Stimulated activated naive CD8-positive, alpha-beta T cell treated with anti-CD3 and anti-CD28 coated beads, Interleukin-15, Interleukin-2, amounts not matched to agents 100 ng/mL and 50 ng/mL, for 24 hours (primary cell): Measurements from ENCODE around the gene SH3BP2.

ENCODE experiments used
- H3K27ac Mint-ChIP-seq: one replicate; pipeline ENCODE4 v1.8.0; 2021; ENCODE audit warnings: mild to moderate bottlenecking, mixed read lengths
- H3K27me3 Mint-ChIP-seq: one replicate; pipeline ENCODE4 v1.8.0; 2021; ENCODE audit warnings: mixed read lengths
- H3K36me3 Mint-ChIP-seq: one replicate; pipeline ENCODE4 v1.8.0; 2021; ENCODE audit warnings: low read depth, mixed read lengths
- H3K4me1 Mint-ChIP-seq: one replicate; pipeline ENCODE4 v1.8.0; 2021; ENCODE audit warnings: low read depth, mixed read lengths
- H3K4me3 Mint-ChIP-seq: one replicate; pipeline ENCODE4 v1.8.0; 2021; ENCODE audit warnings: mild to moderate bottlenecking, mixed read lengths
- H3K9me3 Mint-ChIP-seq: one replicate; pipeline ENCODE4 v1.8.0; 2021; ENCODE audit warnings: mixed read lengths

Gene SH3BP2

DNA sequence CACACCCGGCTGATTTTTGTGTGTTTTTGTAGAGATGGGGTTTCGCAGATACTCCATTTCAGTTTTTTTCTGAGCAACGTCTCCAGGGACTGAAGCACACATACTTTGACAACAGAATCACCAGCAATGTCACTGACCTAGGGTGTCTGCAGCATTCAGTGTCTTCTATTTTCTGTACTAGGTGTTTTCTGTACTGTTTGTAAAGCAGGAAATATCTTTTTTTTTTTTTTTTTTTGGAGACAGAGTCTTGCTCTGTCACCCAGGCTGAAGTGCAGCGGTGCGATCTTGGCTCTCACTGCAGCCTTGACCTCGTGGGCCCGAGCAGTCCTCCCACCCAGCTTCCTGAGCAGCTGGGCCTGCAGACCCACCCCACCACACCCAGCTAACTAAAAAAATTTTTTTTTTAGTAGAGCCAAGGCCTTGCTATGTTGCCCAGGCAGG is 59.6 kb downstream of the SH3BP2 start:
- Mint-ChIP-seq H3K27ac (peak overlapping the region; percentile 65), H3K4me3 (peak overlapping the region; percentile 62), H3K9me3 (no peaks in the 10 kb centered on the region), H3K4me1 (peaks cover 85% of the 10 kb centered on the region), H3K27me3 (no peaks in the 10 kb centered on the region), H3K36me3 (peaks cover 10% of the 10 kb centered on the region)

DNA sequence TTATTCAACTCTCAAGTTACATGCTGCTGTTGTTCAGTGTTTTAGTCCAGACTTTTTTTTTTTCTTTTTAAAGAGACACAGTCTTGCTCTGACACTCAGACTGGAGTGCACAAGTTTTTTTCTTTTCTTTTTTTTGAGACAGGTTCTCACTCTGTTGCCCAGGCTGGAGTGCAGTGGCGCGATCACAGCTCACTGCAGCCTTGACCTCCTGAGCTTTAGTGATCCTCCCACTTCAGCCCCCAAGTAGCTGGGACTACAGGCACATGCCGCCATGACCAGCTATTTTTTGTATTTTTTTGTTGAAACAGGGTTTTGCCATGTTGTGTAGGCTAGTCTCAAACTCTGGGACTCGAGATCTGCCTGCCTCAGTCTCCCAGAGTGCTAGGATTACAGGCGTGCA is 62.7 kb downstream of the SH3BP2 start:
- Mint-ChIP-seq H3K4me1 (peaks cover 89% of the 10 kb centered on the region), H3K36me3 (peaks cover 9% of the 10 kb centered on the region), H3K4me3 (no peak overlapping the region), H3K27ac (no peak overlapping the region), H3K9me3 (no peaks in the 10 kb centered on the region), H3K27me3 (no peaks in the 10 kb centered on the region)

DNA sequence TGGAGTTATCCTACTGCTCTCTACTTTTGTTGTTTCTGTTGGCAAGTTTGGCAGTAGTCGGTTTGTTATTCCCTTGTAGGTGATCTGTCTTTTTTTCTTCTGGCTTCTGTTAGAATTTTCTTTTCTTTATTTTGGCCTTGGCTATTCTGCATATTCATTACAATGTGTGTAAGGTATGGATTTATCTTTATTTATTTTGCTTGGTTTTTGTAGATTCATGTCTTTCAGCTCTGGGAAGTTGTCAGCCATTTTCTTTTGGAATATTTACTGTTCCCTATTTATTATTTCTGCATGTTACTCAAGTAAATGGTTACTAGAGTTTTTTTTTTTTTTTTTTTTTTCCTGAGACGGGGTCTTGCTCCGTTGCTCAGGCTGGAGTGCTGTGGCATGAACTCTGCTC is 63.4 kb downstream of the SH3BP2 start:
- no peak overlapping the region for H3K4me3 Mint-ChIP-seq
- H3K27ac Mint-ChIP-seq: peak overlapping the region; percentile 74
- H3K36me3 Mint-ChIP-seq: peaks cover 12% of the 10 kb centered on the region
- no peaks in the 10 kb centered on the region for H3K9me3 Mint-ChIP-seq
- H3K27me3 Mint-ChIP-seq: no peaks in the 10 kb centered on the region
- peaks cover 89% of the 10 kb centered on the region for H3K4me1 Mint-ChIP-seq

DNA sequence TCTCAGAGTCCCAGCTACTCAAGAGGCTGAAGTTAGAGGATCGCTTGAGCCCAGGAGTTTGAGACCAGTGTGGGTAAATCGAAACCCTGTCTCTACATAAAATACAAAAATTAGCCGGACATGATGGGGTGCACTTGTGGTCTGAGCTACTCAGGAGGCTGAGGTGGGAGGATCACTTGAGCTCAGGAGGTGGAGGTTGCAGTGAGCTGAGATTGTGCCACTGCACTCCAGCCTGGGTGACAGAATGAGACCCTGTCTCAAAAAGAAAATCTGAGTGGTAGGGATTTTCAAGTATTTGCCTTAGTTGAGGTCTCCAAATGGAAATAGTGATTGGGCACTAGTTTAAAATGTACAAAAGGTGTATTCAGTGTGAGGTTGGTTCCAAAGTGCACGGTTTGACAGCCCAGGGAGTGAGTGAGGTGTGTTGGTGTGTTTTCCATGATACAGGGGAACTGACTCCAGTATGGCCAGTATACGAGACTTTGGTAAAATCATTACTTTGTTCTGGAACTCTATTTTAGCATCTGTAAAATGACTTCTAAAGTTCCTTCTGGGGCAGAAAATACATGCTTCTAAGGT is 64.6 kb downstream of the SH3BP2 start:
- Mint-ChIP-seq H3K27ac (no peak overlapping the region), H3K4me3 (no peak overlapping the region), H3K27me3 (no peaks in the 10 kb centered on the region), H3K36me3 (peaks cover 12% of the 10 kb centered on the region), H3K9me3 (no peaks in the 10 kb centered on the region), H3K4me1 (peaks cover 89% of the 10 kb centered on the region)

DNA sequence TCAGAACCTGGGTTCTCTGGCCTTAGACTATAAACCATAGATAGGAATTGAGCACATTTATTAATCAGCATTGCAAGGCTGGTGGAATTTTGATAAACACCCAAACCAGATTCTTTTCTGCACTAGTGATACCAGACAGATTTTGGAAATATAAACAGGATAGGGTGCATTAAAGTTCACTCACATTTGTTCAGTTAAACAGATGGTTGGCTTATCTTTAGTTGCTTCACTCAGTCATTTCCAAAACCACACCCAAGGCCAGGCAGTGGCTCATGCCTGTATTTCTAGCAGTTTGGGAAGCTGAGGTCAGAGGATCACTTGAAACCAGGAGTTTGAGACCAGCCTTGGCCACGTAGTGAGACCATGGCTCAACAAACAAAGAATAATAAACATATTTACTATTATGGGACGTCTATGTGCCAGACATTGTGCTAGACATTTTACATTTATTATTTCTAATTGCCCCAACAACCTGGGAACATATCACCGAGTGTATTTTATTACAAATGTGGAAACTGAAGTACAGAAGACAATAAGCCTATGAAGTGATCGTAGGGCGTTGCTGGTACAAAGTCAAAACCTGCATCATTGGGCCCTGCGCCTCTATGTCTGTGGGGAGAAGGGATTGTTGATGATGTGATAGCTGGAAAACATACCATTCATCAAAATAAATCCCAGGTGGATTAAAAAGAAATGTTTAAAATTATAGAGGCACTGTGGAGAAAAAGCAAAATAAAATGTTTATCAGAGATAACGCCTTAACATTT is 65.7 kb downstream of the SH3BP2 start:
- Mint-ChIP-seq H3K4me1 (peaks cover 91% of the 10 kb centered on the region), H3K4me3 (no peak overlapping the region), H3K27me3 (no peaks in the 10 kb centered on the region), H3K36me3 (peaks cover 12% of the 10 kb centered on the region), H3K9me3 (no peaks in the 10 kb centered on the region), H3K27ac (peak overlapping the region; percentile 51)

DNA sequence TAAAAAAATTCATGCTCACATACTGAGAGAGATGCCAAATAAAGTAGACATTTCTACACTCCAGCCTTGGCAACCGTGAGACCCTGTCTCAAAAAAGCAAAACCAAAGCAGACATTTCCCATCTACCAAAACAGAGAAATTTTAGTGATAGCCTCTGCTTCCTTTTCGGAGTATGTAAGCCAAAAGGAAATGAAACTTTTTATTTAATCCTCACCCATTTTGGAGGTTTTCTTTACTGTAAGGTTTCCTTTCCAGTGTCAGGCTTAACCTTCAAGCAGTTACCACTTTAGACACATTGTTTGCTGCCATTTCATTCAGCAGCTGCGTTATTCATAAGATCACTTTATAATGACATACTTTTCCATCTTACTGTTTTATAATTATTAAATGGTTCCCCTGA is 66.6 kb downstream of the SH3BP2 start:
- no peak overlapping the region for H3K4me3 Mint-ChIP-seq
- peak overlapping the region; percentile 50 for H3K27ac Mint-ChIP-seq
- H3K27me3 Mint-ChIP-seq: no peaks in the 10 kb centered on the region
- peaks cover 88% of the 10 kb centered on the region for H3K4me1 Mint-ChIP-seq
- H3K9me3 Mint-ChIP-seq: no peaks in the 10 kb centered on the region
- peaks cover 12% of the 10 kb centered on the region for H3K36me3 Mint-ChIP-seq

DNA sequence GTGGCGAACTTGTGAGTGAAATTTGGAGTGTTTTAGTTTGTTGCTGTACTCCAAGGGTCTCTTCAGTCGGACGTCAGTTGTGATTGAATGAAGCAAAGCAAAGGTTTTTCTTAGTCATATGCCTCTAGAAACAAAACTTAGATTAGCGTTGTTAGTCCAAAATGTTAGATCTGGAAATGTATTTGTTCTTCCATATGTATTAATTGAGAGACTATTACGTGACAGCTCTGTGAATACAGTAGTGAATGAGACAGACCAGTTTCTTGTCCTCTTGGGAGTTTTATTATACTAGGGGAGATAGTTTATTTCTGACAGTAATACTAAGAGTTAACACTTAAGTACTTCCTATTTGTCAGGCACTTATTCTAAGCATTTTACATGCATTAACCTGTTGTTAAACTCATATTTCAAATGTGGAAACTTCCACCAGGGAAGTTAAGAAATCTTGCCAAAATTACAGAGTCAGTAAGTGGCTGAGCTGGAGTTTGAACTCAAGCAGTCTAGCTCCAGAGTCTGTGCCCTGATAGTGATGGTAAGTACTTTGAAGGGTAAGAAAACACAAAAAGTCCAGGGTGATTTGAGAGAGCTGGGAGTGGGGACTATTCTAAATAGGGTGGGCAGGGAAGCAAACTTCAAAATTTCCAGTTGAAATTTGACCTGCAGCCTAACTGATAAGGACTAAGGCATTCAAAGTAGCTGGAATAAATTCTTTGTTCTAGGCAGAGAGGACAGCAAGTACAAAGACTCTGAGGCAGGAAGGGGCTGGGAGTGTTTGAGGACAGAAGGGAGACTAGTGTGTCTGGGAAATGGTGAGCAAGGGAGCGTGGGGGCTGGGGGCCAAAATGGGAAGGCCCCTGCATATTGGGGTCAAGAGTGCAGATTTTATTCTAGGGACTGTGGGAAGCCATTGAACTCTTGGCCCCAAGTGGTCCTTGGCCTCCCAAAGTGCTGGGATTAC is 67.8 kb downstream of the SH3BP2 start:
- Mint-ChIP-seq H3K27me3 (no peaks in the 10 kb centered on the region), H3K36me3 (peaks cover 12% of the 10 kb centered on the region), H3K4me3 (no peak overlapping the region), H3K27ac (peak overlapping the region; percentile 71), H3K4me1 (peaks cover 89% of the 10 kb centered on the region), H3K9me3 (no peaks in the 10 kb centered on the region)

DNA sequence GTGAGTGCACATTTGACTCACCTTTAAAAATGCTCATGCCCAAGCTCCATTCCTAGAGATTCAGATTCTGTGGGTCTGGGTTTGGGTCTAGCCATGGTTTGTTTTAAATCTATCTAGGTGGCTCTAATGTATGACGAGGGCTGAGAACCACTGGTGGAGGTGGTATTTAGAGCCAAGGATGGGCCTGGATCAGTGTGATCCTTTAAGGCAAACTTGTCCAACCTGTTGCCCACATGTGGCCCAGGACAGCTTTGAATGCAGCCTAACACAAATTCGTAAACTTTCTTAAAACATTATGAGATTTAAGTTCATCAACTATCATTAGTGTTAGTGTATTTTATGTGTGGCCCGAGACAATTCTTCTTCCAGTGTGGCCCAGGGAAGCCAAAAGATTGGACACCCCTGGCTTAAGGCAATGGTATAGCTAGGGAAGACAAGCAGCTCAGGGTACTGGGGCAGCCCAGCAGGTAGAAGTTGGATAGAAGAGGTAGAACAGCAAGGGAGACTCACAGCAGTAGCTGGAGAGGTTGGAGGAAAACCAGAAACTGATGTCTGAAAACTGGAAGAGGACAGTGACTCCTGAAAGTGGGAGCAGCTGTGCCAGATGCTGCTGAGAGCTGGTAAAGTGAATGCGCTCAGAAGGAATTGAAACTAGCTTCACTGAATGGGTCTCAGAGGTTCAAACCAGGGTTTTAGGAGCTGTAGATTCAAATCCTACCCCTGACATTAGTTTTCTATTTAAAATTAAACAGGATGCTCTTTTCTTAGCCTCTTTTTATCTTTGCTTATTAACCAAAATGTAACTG is 68.9 kb downstream of the SH3BP2 start:
- Mint-ChIP-seq H3K9me3 (no peaks in the 10 kb centered on the region), H3K4me3 (no peak overlapping the region), H3K36me3 (peaks cover 6% of the 10 kb centered on the region), H3K4me1 (peaks cover 96% of the 10 kb centered on the region), H3K27ac (no peak overlapping the region), H3K27me3 (no peaks in the 10 kb centered on the region)

DNA sequence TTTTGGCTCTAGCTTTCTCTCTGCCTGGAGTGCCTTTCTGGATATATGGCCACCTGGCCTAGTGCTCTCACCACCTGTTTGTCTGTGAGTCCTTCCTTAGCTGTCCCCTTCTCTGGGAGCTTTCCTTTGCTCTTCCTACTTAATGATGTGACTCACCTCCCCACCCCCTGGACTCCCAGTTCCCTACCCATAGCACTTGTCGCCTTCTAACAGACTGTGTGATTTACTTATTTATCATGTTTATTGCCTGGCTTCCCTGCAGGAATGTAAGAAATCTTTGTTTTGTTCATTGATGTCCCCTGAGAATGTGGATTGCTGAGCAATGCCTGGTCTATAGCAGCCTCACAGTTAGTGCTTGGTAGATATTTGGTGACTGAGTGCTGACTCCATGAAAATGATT is 69.6 kb downstream of the SH3BP2 start:
- H3K27me3 Mint-ChIP-seq: no peaks in the 10 kb centered on the region
- H3K4me1 Mint-ChIP-seq: peaks cover 96% of the 10 kb centered on the region
- no peak overlapping the region for H3K27ac Mint-ChIP-seq
- H3K9me3 Mint-ChIP-seq: no peaks in the 10 kb centered on the region
- no peak overlapping the region for H3K4me3 Mint-ChIP-seq
- H3K36me3 Mint-ChIP-seq: peaks cover 4% of the 10 kb centered on the region

DNA sequence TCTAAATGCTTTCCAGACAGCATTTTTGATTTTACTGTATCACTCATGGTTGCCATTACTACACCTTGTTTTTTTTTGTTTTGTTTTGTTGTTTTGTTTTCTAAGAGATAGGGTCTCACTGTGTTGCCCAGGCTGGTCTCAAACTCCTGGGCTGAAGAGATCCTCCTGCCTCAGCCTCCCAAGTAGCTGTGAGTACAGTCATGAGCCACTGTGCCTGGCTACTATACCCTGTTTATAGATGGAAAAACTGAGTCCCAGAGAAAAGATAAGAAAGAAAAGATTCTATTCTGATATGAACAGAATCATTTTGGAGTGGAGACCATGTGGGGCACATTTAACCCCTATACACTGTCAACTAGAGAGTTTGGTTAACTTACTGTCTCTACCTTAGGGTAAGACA is 70.8 kb downstream of the SH3BP2 start:
- H3K4me1 Mint-ChIP-seq: peaks cover 96% of the 10 kb centered on the region
- no peaks in the 10 kb centered on the region for H3K27me3 Mint-ChIP-seq
- no peaks in the 10 kb centered on the region for H3K9me3 Mint-ChIP-seq
- no peak overlapping the region for H3K4me3 Mint-ChIP-seq
- peaks cover 3% of the 10 kb centered on the region for H3K36me3 Mint-ChIP-seq
- no peak overlapping the region for H3K27ac Mint-ChIP-seq

DNA sequence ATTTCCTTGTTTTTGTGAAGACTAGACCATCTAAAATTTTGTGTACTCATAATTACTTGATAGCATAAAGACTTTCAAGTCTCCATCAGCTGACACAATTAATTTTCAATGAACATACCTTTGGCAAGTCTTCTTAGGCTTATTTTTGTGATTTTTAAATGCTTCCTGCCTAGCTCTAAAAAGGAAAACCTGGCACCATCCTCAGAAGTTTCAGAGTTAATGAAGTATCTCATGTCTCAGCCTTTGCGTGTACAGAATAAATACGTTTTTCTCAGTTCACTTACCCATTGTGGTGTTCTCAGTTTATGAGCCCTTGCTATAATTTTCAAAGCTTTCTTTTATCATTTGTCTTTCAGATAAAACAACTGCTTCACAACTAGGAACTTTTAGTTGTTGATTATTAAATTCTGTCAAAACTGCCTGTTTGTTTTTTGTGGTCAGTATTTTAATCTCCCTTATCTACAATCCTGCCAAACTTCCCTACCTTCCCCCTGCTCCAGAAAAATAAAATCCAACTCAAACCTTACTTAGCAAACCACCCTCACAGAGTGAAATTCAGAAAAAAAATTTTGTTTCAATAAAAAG is 72.4 kb downstream of the SH3BP2 start:
- peaks cover 3% of the 10 kb centered on the region for H3K36me3 Mint-ChIP-seq
- no peaks in the 10 kb centered on the region for H3K27me3 Mint-ChIP-seq
- H3K27ac Mint-ChIP-seq: peak overlapping the region; percentile 27
- H3K4me3 Mint-ChIP-seq: no peak overlapping the region
- peaks cover 96% of the 10 kb centered on the region for H3K4me1 Mint-ChIP-seq
- H3K9me3 Mint-ChIP-seq: no peaks in the 10 kb centered on the region

DNA sequence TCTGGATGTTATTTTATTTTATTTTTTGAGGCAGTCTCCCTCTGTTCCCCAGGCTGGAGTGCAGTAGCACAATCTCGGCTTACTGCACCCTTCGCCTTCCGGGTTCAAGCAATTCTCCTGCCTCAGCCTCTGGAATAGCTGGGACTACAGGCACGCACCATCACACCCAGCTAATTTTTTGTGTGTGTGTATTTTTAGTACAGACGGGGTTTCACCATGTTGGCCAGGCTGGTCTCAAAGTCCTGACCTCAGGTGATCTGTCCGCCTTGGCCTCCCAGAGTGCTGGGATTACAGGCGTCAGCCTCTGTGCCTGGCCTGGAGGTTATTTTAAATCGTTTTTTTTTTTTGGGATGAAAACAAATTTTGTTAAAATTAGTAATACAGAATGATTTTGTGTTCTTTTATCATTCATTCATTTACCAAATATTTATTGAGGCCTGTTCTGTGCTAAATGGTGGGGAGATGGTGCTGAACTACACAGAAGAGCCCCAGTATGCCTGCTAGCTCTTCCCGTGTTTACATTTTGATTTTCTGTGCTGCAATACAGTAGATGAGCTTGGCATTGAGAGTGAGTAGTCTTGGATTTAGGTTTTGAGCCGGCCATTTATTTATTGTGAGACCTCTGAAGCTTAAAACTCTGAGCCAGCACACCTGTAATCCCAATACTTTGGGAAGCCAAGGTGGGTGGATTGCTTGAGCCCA is 73.4 kb downstream of the SH3BP2 start:
- no peak overlapping the region for H3K27ac Mint-ChIP-seq
- H3K27me3 Mint-ChIP-seq: no peaks in the 10 kb centered on the region
- no peaks in the 10 kb centered on the region for H3K9me3 Mint-ChIP-seq
- H3K4me3 Mint-ChIP-seq: no peak overlapping the region
- H3K4me1 Mint-ChIP-seq: peaks cover 95% of the 10 kb centered on the region
- H3K36me3 Mint-ChIP-seq: peaks cover 4% of the 10 kb centered on the region

DNA sequence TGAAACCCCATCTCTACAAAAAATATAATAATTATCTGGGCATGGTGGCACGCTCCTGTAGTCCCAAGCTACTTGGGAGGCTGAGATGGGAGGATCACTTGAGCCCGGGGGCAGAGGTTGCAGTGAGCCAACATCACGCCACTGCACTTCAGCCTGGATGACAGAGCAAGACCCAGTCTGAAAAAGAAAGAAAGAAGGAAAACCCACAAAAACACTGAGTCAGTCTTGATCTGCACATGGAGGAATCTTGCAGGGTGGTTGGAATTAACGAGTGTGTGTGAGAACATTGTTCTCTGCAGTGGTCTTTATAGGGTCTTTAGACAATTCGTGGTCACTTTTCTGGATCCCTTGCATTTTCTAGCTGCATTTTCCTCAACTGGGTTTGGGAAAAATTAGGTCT is 74.0 kb downstream of the SH3BP2 start:
- H3K9me3 Mint-ChIP-seq: no peaks in the 10 kb centered on the region
- H3K4me1 Mint-ChIP-seq: peaks cover 95% of the 10 kb centered on the region
- peak overlapping the region; percentile 41 for H3K27ac Mint-ChIP-seq
- peaks cover 6% of the 10 kb centered on the region for H3K36me3 Mint-ChIP-seq
- H3K27me3 Mint-ChIP-seq: no peaks in the 10 kb centered on the region
- H3K4me3 Mint-ChIP-seq: no peak overlapping the region
